A549 (cell line): ENCODE measurements around the gene UNCX.

Experiments used
- CEBPB ChIP-seq, 2 experiments: fragments of >200 bp in 1 of 2; sonication (Bioruptor Twin) in 1 of 2; formaldehyde crosslinking in 1 of 2; IDR thresholded peaks; 2 replicates each; pipeline ENCODE4 v1.6.1; 2012 to 2016
- CHD2 ChIP-seq: fragments of 150-350 bp; IDR thresholded peaks from 2 replicates; pipeline ENCODE4 v1.6.1; 2014; ENCODE audit warnings: low read length; ENCODE audit not compliant: partially characterized antibody
- CTCF ChIP-seq: fragments of >200 bp; sonication (Bioruptor Twin); formaldehyde crosslinking; IDR thresholded peaks from 3 replicates; pipeline ENCODE4 v1.5.1; 2016
- EP300 ChIP-seq, 2 experiments: fragments of >200 bp; sonication (Bioruptor Twin); formaldehyde crosslinking; IDR thresholded peaks; 2 replicates in 1 of 2; 3 replicates in 1 of 2; pipeline ENCODE4 v1.6.1; 2016 to 2017
- ESRRA ChIP-seq: fragments of 150-350 bp; IDR thresholded peaks from 2 replicates; pipeline ENCODE4 v1.6.1; 2014; ENCODE audit warnings: mild to moderate bottlenecking, low read length, borderline replicate concordance
- HOXA7 ChIP-seq: fragments of 250-450 bp; sonication (Bioruptor Pico); IDR thresholded peaks from 2 replicates; pipeline ENCODE4 v1.5.0; 2020; ENCODE audit warnings: mild to moderate bottlenecking, moderate library complexity
- KDM1A ChIP-seq: fragments of 200-600 bp; sonication (generic); IDR thresholded peaks from 2 replicates; pipeline ENCODE4 v1.6.1; 2016; ENCODE audit warnings: low read depth, mild to moderate bottlenecking
- MYC ChIP-seq: IDR thresholded peaks from 2 replicates; pipeline ENCODE4 v1.6.1; 2012; ENCODE audit warnings: mild to moderate bottlenecking, inconsistent platforms, low read length, improper control_type of control experiment, borderline replicate concordance
- POLR2A ChIP-seq: IDR thresholded peaks from 2 replicates; pipeline ENCODE4 v1.6.1; 2012; ENCODE audit warnings: mild to moderate bottlenecking, low read length
- RCOR1 ChIP-seq: fragments of 150-350 bp; IDR thresholded peaks from 2 replicates; pipeline ENCODE4 v1.6.1; 2014; ENCODE audit warnings: antibody characterized with exemption, low read length, low read depth
- REST ChIP-seq: fragments of 200-600 bp; sonication (generic); IDR thresholded peaks from 2 replicates; pipeline ENCODE4 v1.6.1; 2016; ENCODE audit warnings: antibody characterized with exemption, mild to moderate bottlenecking, moderate library complexity

DNA sequence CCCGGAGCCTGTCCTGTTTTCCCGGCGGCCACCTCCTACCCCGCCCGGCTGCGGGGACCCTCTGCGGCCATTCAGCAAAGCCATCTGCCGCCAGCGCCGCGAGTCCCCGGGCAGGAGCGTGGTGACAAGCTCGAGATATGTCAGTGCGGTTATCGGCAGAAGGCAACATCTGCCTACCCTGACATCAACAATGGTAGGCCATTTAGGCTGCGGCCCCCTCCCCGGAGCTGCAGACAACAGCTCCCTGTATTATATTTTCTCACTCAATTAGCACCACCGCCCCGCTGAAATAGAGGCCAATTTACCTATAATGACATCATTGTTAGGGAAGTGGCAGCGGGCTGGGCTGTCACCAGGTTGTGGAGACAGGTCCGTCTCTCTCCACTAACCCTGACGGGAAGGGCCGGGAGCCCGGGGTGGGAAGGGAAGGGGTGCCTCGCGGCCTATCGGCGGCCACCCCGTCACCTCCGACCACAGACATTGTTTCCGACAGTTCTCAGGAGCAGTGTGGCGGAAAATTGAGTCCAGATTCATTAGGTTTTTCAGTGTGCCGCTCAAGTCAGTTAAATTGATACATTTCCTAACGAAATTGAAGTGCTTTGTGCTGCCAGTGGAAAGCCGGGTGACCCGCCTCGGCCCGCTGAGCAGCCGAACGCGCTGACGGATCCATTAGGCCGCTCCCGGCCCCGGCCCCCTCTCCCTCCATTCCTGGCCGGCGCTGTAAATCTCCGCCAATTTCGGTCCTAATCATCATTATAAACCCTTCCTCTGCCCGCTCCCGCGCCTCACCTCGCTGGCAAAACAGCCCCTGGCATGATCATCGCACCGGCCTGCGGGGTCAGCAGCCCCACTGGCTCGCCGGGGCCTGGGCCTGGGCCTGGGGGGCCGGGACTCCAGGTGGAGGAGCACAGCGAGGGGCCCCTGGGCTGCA, 43.0 kb downstream of the UNCX start:
- TF ChIP-seq CEBPB (IDR thresholded peaks at IDR 0.05) = no peak
- no peak for TF ChIP-seq CTCF
- no peak for TF ChIP-seq REST
- no peak for TF ChIP-seq HOXA7 (CRISPR knock-in tag)
- TF ChIP-seq POLR2A = no peak
- no peak for TF ChIP-seq EP300 (IDR thresholded peaks at IDR 0.05)
- no peak for TF ChIP-seq ESRRA
- no peak for TF ChIP-seq RCOR1
- TF ChIP-seq CHD2 = no peak
- no peak for TF ChIP-seq MYC
- TF ChIP-seq KDM1A = no peak
